ENCODE results near the gene RASL10B. TPM values are rescaled to one million over a fixed set of nuclear protein-coding genes. Genes with fewer than 3 reads are reported as not detected.

Gene RASL10B
- polyA plus RNA-seq, 1 donor (not counting 4 experiments of a cell fraction or from before 2014, with no cell fraction given): 0.07 TPM

- Histone ChIP-seq H3K9ac (ENCODE audit: control insufficient read depth, extremely low read depth, insufficient read depth, low read length) (peak overlapping the region; percentile 81), H3K9me3 (ENCODE audit: control insufficient read depth, low read depth, low read length) (no peaks in the 10 kb centered on the region), H3K79me2 (ENCODE audit: control insufficient read depth, insufficient read depth, low read length) (no peaks in the 10 kb centered on the region), H3K27ac (ENCODE audit: control insufficient read depth, insufficient read depth, low read length) (peak overlapping the region; percentile 97), H2AFZ (ENCODE audit: control insufficient read depth, low read length) (peak overlapping the region; percentile 39), H3K36me3 (ENCODE audit: control insufficient read depth in 2 of 2, extremely low read depth in 1 of 2, insufficient read depth in 2 of 2, low read length in 2 of 2) (peaks cover 0 to 2% of the 10 kb centered on the region in 2 experiments), H3K4me2 (ENCODE audit: control insufficient read depth, extremely low read depth, insufficient read depth, low read depth, low read length) (peak overlapping the region; percentile 70), H3K4me3 (ENCODE audit: control insufficient read depth in 2 of 3, extremely low read depth in 1 of 3, insufficient read depth in 2 of 3, low read depth in 1 of 3, low read length in 3 of 3) (peak overlapping the region in 2 of 3 experiments; percentile 9 to 42), H3K4me1 (ENCODE audit: control insufficient read depth, extremely low read depth, insufficient read depth, low read length) (peaks cover 89% of the 10 kb centered on the region), H4K20me1 (ENCODE audit: control insufficient read depth, extremely low read depth, insufficient read depth, low read length) (no peaks in the 10 kb centered on the region), H3K27me3 (ENCODE audit: control insufficient read depth, extremely low read depth, insufficient read depth, low read length) (no peaks in the 10 kb centered on the region), H3K9me1 (ENCODE audit: control insufficient read depth, extremely low read depth, insufficient read depth, low read length) (no peaks in the 10 kb centered on the region)
- dilution Hi-C loops (cut with MboI; ENCODE audit: extremely low pct_ligation_motif_present, low sequenced_read_pairs): no loop called here
- TF ChIP-seq EZH2 (IDR thresholded peaks at IDR 0.05; ENCODE audit: low read length) (no peak), CTCF (optimal IDR thresholded peaks at IDR 0.05 in 1 of 3, IDR thresholded peaks at IDR 0.05 in 1 of 3, conservative IDR thresholded peaks at IDR 0.05 in 1 of 3; ENCODE audit: extremely low read depth in 1 of 3, insufficient read depth in 2 of 3, low read length in 3 of 3) (no peak)
- no peak for DNase-seq (ENCODE audit: low read depth, low spot score)
- no peak for FAIRE-seq
Measured at GRCh38 chr17:35788477-35789368, 57.3 kb downstream of the RASL10B start.

DNA sequence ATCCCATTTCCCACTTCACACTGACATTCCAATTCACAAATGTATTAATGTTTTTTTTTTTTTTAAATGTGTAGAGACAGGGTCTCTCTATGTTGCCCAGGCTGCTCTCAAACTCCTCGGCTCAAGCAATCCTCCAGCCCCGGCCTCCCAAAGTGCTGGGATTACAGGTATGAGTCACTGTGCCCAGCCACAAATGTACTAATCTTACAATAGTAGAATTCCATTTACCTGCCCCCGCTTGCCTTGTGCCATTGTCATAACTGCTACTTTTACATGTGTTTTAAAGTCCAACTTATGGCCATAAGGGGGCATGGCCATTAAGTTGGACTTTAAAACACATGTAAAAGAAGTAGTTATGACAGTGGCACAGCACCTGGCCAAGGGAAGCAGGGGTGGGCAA is 59.4 kb downstream of the RASL10B start:
- dilution Hi-C loops (cut with MboI; ENCODE audit: extremely low pct_ligation_motif_present, low sequenced_read_pairs): no loop called here
- FAIRE-seq: no peak
- Histone ChIP-seq H4K20me1 (ENCODE audit: control insufficient read depth, extremely low read depth, insufficient read depth, low read length) (no peaks in the 10 kb centered on the region), H3K9me3 (ENCODE audit: control insufficient read depth, low read depth, low read length) (no peaks in the 10 kb centered on the region), H3K4me2 (ENCODE audit: control insufficient read depth, extremely low read depth, insufficient read depth, low read depth, low read length) (no peak overlapping the region), H3K9ac (ENCODE audit: control insufficient read depth, extremely low read depth, insufficient read depth, low read length) (no peak overlapping the region), H3K27ac (ENCODE audit: control insufficient read depth, insufficient read depth, low read length) (peak overlapping the region; percentile 54), H3K4me3 (ENCODE audit: control insufficient read depth in 2 of 3, extremely low read depth in 1 of 3, insufficient read depth in 2 of 3, low read depth in 1 of 3, low read length in 3 of 3) (no peak overlapping the region), H3K9me1 (ENCODE audit: control insufficient read depth, extremely low read depth, insufficient read depth, low read length) (no peaks in the 10 kb centered on the region), H2AFZ (ENCODE audit: control insufficient read depth, low read length) (no peak overlapping the region), H3K27me3 (ENCODE audit: control insufficient read depth, extremely low read depth, insufficient read depth, low read length) (no peaks in the 10 kb centered on the region), H3K4me1 (ENCODE audit: control insufficient read depth, extremely low read depth, insufficient read depth, low read length) (peaks cover 68% of the 10 kb centered on the region), H3K79me2 (ENCODE audit: control insufficient read depth, insufficient read depth, low read length) (no peaks in the 10 kb centered on the region), H3K36me3 (ENCODE audit: control insufficient read depth in 2 of 2, extremely low read depth in 1 of 2, insufficient read depth in 2 of 2, low read length in 2 of 2) (no peaks in the 10 kb centered on the region)
- no peak for DNase-seq (ENCODE audit: low read depth, low spot score)
- no peak for TF ChIP-seq CTCF (optimal IDR thresholded peaks at IDR 0.05 in 1 of 3, IDR thresholded peaks at IDR 0.05 in 1 of 3, conservative IDR thresholded peaks at IDR 0.05 in 1 of 3; ENCODE audit: extremely low read depth in 1 of 3, insufficient read depth in 2 of 3, low read length in 3 of 3)
- no peak for TF ChIP-seq EZH2 (IDR thresholded peaks at IDR 0.05; ENCODE audit: low read length)

All from keratinocyte (primary cell).